ENCODE results near the gene FBXL14.

Gene FBXL14

DNA sequence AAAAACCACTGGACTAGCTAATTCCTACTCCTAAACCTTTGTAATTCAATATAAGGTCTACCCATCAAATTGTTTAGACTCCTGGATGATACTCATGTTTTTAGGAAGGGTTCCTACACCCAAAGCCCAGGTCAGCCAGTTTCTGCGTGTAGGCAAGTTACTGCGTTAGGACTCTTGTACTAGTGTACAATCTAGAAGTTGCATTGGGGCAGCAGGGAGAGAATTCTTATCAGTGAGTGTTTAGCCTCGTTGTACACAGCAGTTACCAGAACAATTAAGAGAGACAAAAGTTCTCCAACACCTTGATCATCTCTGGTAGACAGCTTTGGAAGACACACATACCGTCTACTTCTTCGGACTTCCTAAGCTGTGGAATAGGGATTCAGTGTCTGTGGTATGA lies 29.2 kb downstream of the FBXL14 start:
- no peak overlapping the region for H2AFZ ChIP-seq (ENCODE audit: low read depth, low read length, severe bottlenecking)
- no peak overlapping the region for H3K4me3 ChIP-seq (ENCODE audit: insufficient read depth, low read length, poor library complexity, severe bottlenecking)
- no peaks in the 10 kb centered on the region for H3K36me3 ChIP-seq (ENCODE audit: low read length)
- H3K79me2 ChIP-seq (ENCODE audit: insufficient read depth, low read length), result no peaks in the 10 kb centered on the region
- no peaks in the 10 kb centered on the region for H4K20me1 ChIP-seq (ENCODE audit: low read depth, low read length)
- H3K9me3 ChIP-seq (ENCODE audit: insufficient read depth, low read length), result no peaks in the 10 kb centered on the region
- no peak overlapping the region for H3K4me2 ChIP-seq (ENCODE audit: low read depth, low read length, poor library complexity, severe bottlenecking)
- H3K27ac ChIP-seq (ENCODE audit: low read depth, low read length), result no peak overlapping the region
- H3K9me2 ChIP-seq (replicated peaks; ENCODE audit: insufficient read depth, low read length), result no peaks in the 10 kb centered on the region
- H3K9ac ChIP-seq (ENCODE audit: low read length), result no peak overlapping the region
- no peak for TF ChIP-seq EZH2phosphoT487 (conservative IDR thresholded peaks at IDR 0.05; ENCODE audit: low read length)
- TF ChIP-seq, protein P1, sequence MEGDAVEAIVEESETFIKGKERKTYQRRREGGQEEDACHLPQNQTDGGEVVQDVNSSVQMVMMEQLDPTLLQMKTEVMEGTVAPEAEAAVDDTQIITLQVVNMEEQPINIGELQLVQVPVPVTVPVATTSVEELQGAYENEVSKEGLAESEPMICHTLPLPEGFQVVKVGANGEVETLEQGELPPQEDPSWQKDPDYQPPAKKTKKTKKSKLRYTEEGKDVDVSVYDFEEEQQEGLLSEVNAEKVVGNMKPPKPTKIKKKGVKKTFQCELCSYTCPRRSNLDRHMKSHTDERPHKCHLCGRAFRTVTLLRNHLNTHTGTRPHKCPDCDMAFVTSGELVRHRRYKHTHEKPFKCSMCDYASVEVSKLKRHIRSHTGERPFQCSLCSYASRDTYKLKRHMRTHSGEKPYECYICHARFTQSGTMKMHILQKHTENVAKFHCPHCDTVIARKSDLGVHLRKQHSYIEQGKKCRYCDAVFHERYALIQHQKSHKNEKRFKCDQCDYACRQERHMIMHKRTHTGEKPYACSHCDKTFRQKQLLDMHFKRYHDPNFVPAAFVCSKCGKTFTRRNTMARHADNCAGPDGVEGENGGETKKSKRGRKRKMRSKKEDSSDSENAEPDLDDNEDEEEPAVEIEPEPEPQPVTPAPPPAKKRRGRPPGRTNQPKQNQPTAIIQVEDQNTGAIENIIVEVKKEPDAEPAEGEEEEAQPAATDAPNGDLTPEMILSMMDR (IDR thresholded peaks at IDR 0.05; ENCODE audit: insufficient read depth, low read length, poor library complexity, severe bottlenecking), result no peak
- no peaks in the 10 kb centered on the region for H3F3A ChIP-seq (ENCODE audit: insufficient read depth)
- no peaks in the 10 kb centered on the region for H3K27me3 ChIP-seq (ENCODE audit: low read length)

DNA sequence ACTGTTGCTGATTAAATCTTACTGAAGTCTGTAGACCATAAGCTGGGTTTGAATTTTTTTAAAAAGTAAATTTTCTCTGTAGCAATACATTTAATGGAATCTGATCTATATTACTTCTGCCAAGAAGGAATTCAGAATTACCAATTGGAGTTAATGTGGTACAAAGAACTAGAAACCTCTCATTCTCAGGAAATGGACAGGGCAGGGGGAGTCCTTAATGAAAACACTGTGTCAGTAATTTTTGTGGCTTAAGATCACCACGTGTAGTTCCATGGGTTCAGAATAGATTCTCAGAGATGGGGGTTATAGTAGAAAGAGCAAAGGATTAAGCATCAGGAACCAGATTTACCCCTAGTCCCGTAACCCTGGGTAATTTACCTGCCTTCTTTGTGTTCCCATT lies 30.3 kb downstream of the FBXL14 start:
- H4K20me1 ChIP-seq (ENCODE audit: low read depth, low read length), result no peaks in the 10 kb centered on the region
- H3K4me3 ChIP-seq (ENCODE audit: insufficient read depth, low read length, poor library complexity, severe bottlenecking), result no peak overlapping the region
- H3K27me3 ChIP-seq (ENCODE audit: low read length), result no peaks in the 10 kb centered on the region
- H3K9ac ChIP-seq (ENCODE audit: low read length), result no peak overlapping the region
- no peak overlapping the region for H3K4me2 ChIP-seq (ENCODE audit: low read depth, low read length, poor library complexity, severe bottlenecking)
- H2AFZ ChIP-seq (ENCODE audit: low read depth, low read length, severe bottlenecking), result no peak overlapping the region
- H3K9me2 ChIP-seq (replicated peaks; ENCODE audit: insufficient read depth, low read length), result no peaks in the 10 kb centered on the region
- no peaks in the 10 kb centered on the region for H3K79me2 ChIP-seq (ENCODE audit: insufficient read depth, low read length)
- no peaks in the 10 kb centered on the region for H3K9me3 ChIP-seq (ENCODE audit: insufficient read depth, low read length)
- no peaks in the 10 kb centered on the region for H3F3A ChIP-seq (ENCODE audit: insufficient read depth)
- H3K27ac ChIP-seq (ENCODE audit: low read depth, low read length), result no peak overlapping the region
- no peak for TF ChIP-seq EZH2phosphoT487 (conservative IDR thresholded peaks at IDR 0.05; ENCODE audit: low read length)
- TF ChIP-seq, protein P1 (IDR thresholded peaks at IDR 0.05; ENCODE audit: insufficient read depth, low read length, poor library complexity, severe bottlenecking), result no peak
- H3K36me3 ChIP-seq (ENCODE audit: low read length), result no peaks in the 10 kb centered on the region

DNA sequence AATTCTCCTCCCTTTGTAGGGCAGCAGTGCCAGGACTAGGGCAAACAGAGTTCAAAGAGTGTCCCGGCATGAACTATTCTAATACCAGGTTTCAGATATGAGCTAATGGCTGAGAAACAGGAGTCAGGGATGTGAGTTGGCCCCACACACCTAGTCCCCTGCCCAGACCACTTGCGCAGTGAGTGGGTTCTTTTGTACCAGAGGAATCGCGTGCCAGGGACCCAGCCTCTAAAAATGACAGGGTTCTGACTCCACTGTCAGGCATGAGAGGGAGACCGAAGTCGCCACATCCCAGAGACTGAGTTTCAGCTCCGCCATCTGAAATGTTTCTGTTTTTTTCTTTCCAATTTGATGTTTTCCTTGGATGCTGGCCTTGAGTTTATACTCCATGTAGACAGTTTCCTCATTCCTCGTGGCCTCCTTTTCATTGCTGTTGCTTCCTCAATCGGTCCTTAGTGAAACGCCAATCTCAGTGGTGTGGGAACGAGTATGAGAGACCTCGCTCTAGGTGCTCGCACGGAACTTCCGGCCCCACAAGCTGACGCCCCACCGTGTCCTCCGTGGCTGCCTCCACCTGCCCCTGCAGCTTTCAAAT lies 31.5 kb downstream of the FBXL14 start:
- no peak overlapping the region for H3K4me2 ChIP-seq (ENCODE audit: low read depth, low read length, poor library complexity, severe bottlenecking)
- no peaks in the 10 kb centered on the region for H4K20me1 ChIP-seq (ENCODE audit: low read depth, low read length)
- no peak for TF ChIP-seq EZH2phosphoT487 (conservative IDR thresholded peaks at IDR 0.05; ENCODE audit: low read length)
- TF ChIP-seq, protein P1 (IDR thresholded peaks at IDR 0.05; ENCODE audit: insufficient read depth, low read length, poor library complexity, severe bottlenecking), result no peak
- H3F3A ChIP-seq (ENCODE audit: insufficient read depth), result no peaks in the 10 kb centered on the region
- H3K27ac ChIP-seq (ENCODE audit: low read depth, low read length), result no peak overlapping the region
- no peaks in the 10 kb centered on the region for H3K9me2 ChIP-seq (replicated peaks; ENCODE audit: insufficient read depth, low read length)
- H3K79me2 ChIP-seq (ENCODE audit: insufficient read depth, low read length), result no peaks in the 10 kb centered on the region
- no peaks in the 10 kb centered on the region for H3K27me3 ChIP-seq (ENCODE audit: low read length)
- no peaks in the 10 kb centered on the region for H3K9me3 ChIP-seq (ENCODE audit: insufficient read depth, low read length)
- no peak overlapping the region for H3K4me3 ChIP-seq (ENCODE audit: insufficient read depth, low read length, poor library complexity, severe bottlenecking)
- H3K36me3 ChIP-seq (ENCODE audit: low read length), result no peaks in the 10 kb centered on the region
- H3K9ac ChIP-seq (ENCODE audit: low read length), result no peak overlapping the region
- no peak overlapping the region for H2AFZ ChIP-seq (ENCODE audit: low read depth, low read length, severe bottlenecking)

Measured in SU-DHL-6 (cell line).